ENCODE results near the gene GMFB. TPM values are rescaled to one million over a fixed set of nuclear protein-coding genes. Genes with fewer than 3 reads are reported as not detected.

GMFB gene
- total and polyA plus RNA-seq, 2 donors (not counting 3 experiments of a cell fraction or from before 2014, with no cell fraction given), result 10.1 to 52.0 TPM

- Histone ChIP-seq H3K27ac (ENCODE audit: insufficient read depth, low read depth, low read length) (no peak overlapping the region), H3K9ac (replicated peaks; ENCODE audit: extremely low read depth, insufficient read depth, low read length) (no peak overlapping the region), H3K9me3 (replicated peaks; ENCODE audit: control insufficient read depth, insufficient read depth, low read length) (no peaks in the 10 kb centered on the region), H3K27me3 (ENCODE audit: control insufficient read depth in 2 of 2, insufficient read depth in 2 of 2, low read length in 2 of 2) (no peaks in the 10 kb centered on the region), H2AFZ (ENCODE audit: low read depth, low read length) (no peak overlapping the region), H3K4me1 (ENCODE audit: control insufficient read depth, extremely low read depth, insufficient read depth, low read length) (peaks cover 8% of the 10 kb centered on the region), H3K79me2 (ENCODE audit: control insufficient read depth, insufficient read depth, low read length) (no peaks in the 10 kb centered on the region), H3K36me3 (ENCODE audit: control insufficient read depth in 2 of 2, extremely low read depth in 1 of 2, insufficient read depth in 2 of 2, low read length in 2 of 2) (no peaks in the 10 kb centered on the region), H4K20me1 (replicated peaks; ENCODE audit: control insufficient read depth, extremely low read depth, insufficient read depth, low read length) (no peaks in the 10 kb centered on the region), H3K4me3 (replicated peaks in 1 of 3; ENCODE audit: insufficient read depth in 1 of 3, low read depth in 1 of 3, low read length in 3 of 3) (no peak overlapping the region), H3K4me2 (ENCODE audit: insufficient read depth, low read length) (no peak overlapping the region), H3K9me1 (replicated peaks; ENCODE audit: control insufficient read depth, extremely low read depth, insufficient read depth, low read length) (no peaks in the 10 kb centered on the region)
- intact Hi-C loops (cut with micrococcal nuclease) (no loop called here), dilution Hi-C loops (cut with MboI; ENCODE audit: extremely low pct_ligation_motif_present, low sequenced_read_pairs) (no loop called here)
- no peak for DNase-seq (ENCODE audit: low read depth, low spot score)
- no peak for FAIRE-seq
- no peak for TF ChIP-seq EZH2 (IDR thresholded peaks at IDR 0.05; ENCODE audit: borderline replicate concordance, low read depth, low read length, severe bottlenecking)
- no peak for TF ChIP-seq MYC (IDR thresholded peaks at IDR 0.05; ENCODE audit: low read depth, low read length)
- no peak for TF ChIP-seq JUN (IDR thresholded peaks at IDR 0.05; ENCODE audit: borderline replicate concordance, insufficient read depth, insufficient read length, low read depth)
- no peak for TF ChIP-seq MAX (IDR thresholded peaks at IDR 0.05; ENCODE audit: insufficient read depth, insufficient read length)
- no peak for TF ChIP-seq FOS (IDR thresholded peaks at IDR 0.05; ENCODE audit: borderline replicate concordance, insufficient read depth, low read length)
- no peak for TF ChIP-seq POLR2AphosphoS5 (IDR thresholded peaks at IDR 0.05; ENCODE audit: insufficient read depth, low read depth, low read length)
- TF ChIP-seq GATA2 (IDR thresholded peaks at IDR 0.05; ENCODE audit: insufficient read depth, insufficient read length, low read depth, low read length), result no peak
- no peak for TF ChIP-seq CTCF (IDR thresholded peaks at IDR 0.05; ENCODE audit: extremely low read depth in 1 of 2, insufficient read depth in 1 of 2, low read depth in 1 of 2, low read length in 2 of 2)
- no peak for TF ChIP-seq POLR2A (IDR thresholded peaks at IDR 0.05; ENCODE audit: low read depth, low read length)
- CTCF ChIA-PET, result interaction anchor here (1.6 to 1.7 kb wide), 2 partner anchors 16 to 19 kb away, joined by 4 to 5 read pairs; partner anchors contain the start of gene CGRRF1
- POLR2A ChIA-PET, result no interaction called here
- BruUV-seq (replicated peaks), result no TSS peak
These were observed 4.5 kb upstream of the GMFB start for GRCh38 chr14:54493293-54493692.
